ENCODE results near the gene HTR3A.

DNA sequence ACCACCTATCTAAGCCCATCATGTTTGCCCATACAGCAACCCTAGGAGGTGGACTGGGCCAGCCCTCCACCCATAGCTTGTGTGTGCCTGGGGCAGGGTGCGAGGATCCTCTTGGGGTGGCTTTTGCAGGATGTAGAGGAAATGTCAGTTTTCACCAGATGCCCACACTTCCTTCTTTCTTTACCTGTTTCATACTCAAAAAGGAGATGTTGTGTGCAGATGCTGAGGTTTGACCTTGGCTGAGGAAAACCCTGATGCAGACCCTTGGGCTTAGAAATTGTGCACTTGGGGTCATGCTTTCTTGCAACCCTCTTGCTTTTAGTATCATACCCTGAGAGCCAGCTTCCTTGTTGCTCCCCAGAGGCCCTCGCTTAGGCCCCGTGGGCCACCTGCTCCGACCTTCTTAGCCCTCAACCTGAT lies 2.2 kb downstream of the HTR3A start:
- TF ChIP-seq ZNF121 (tag by site-specific recombination; IDR thresholded peaks at IDR 0.05) = no peak
- TF ChIP-seq, protein P1, sequence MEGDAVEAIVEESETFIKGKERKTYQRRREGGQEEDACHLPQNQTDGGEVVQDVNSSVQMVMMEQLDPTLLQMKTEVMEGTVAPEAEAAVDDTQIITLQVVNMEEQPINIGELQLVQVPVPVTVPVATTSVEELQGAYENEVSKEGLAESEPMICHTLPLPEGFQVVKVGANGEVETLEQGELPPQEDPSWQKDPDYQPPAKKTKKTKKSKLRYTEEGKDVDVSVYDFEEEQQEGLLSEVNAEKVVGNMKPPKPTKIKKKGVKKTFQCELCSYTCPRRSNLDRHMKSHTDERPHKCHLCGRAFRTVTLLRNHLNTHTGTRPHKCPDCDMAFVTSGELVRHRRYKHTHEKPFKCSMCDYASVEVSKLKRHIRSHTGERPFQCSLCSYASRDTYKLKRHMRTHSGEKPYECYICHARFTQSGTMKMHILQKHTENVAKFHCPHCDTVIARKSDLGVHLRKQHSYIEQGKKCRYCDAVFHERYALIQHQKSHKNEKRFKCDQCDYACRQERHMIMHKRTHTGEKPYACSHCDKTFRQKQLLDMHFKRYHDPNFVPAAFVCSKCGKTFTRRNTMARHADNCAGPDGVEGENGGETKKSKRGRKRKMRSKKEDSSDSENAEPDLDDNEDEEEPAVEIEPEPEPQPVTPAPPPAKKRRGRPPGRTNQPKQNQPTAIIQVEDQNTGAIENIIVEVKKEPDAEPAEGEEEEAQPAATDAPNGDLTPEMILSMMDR (tag by site-specific recombination; IDR thresholded peaks at IDR 0.05) = no peak
- no peak for TF ChIP-seq SP3 (tag by site-specific recombination; IDR thresholded peaks at IDR 0.05)

Data from HEK293 (cell line).